Cardiac muscle cell (in vitro differentiated cells and primary cell): ENCODE measurements around the gene RNGTT. TPM values are rescaled to one million over a fixed set of nuclear protein-coding genes. Genes with fewer than 3 reads are reported as not detected.
"Not testable (repeated sequence)": the region's sequence is repeated elsewhere in the genome, so short reads cannot be mapped to it uniquely, and the experiment has no call there.

Experiments
- DNase-seq, 2 donors: peaks; one replicate each; pipeline versions ENCODE4 v3.0.0 to v3.0.0-alpha.2; 2010 to 2017; ENCODE audit warnings: low read depth in 1 of 2, low spot score in 1 of 2
- H3K27ac ChIP-seq: fragments of 200-600 bp; sonication (generic); 2 replicates; pipeline ENCODE4 v1.5.1; 2016
- H3K27me3 ChIP-seq: fragments of 200-600 bp; sonication (generic); 2 replicates; pipeline ENCODE4 v1.6.0; 2016; ENCODE audit warnings: control low read depth
- H3K36me3 ChIP-seq: fragments of 200-600 bp; sonication (generic); 2 replicates; pipeline ENCODE4 v1.5.1; 2016; ENCODE audit warnings: control low read depth
- H3K4me1 ChIP-seq: fragments of 200-600 bp; sonication (generic); 2 replicates; pipeline ENCODE4 v1.8.1; 2017; ENCODE audit warnings: low read depth, mild to moderate bottlenecking, mixed run types
- H3K4me3 ChIP-seq: fragments of 200-600 bp; sonication (generic); 2 replicates; pipeline ENCODE4 v1.5.1; 2016; ENCODE audit warnings: mild to moderate bottlenecking
- H3K9me3 ChIP-seq: fragments of 200-600 bp; sonication (generic); 2 replicates; pipeline ENCODE4 v1.5.1; 2017; ENCODE audit warnings: low read depth, mild to moderate bottlenecking, control low read depth
- CTCF ChIP-seq: IDR thresholded peaks from 2 replicates; pipeline ENCODE4 v1.5.1; 2012; ENCODE audit warnings: low read depth, mild to moderate bottlenecking, low read length
- polyA plus RNA-seq: library from polyadenylated mRNA; unstranded; fragments of >200 nt; fragmentation: Nextera tagmentation; extraction: Ambion mirVana; gene quantifications from 2 replicates; pipeline ENCODE4 v1.2.1, GENCODE V29; 2016
- total RNA-seq: library from RNA; depleted of rRNA; stranded (reverse); fragments of >200 nt; gene quantifications from 2 replicates; pipeline ENCODE4 v1.2.3, GENCODE V29; 2016

Gene RNGTT
- total and polyA plus RNA-seq, 2 experiments from 2014 or later = 10.9 to 12.5 TPM

DNA sequence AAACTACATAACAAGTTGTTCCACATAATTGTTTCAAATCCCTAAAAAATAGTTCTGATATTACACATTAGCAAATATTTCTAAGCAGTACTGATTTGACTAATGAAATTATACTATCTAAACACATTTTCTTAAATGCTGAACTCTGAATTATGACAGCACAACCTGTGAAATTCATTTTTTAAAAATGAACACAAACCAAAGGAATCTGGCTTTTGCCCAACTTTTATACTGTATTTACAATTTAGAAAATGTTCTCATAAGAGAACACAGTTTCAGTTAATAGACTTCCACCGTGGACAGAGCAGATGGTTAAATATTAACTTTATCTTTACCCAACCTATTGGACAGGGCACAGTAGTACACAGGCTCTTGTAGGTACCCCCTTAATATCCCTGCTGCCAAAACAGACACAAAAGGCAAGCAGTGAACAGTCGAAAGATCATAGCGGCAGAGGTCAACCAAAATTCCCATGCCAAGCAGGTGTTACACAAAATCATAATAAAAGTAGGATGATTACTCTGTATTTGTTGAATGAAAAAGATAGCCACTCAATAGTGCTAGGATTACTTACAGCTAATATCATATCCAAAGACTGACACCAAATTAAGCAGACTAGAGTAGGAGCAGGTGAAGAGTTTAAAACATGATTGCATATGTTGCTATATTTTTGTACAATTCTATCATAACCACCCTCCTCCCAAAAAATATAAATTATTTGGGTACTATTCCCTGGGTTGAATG, 122.5 kb downstream of the RNGTT start:
- no peak for DNase-seq
- H3K27me3 ChIP-seq = no peaks in the 10 kb centered on the region
- no peak overlapping the region for H3K27ac ChIP-seq
- TF ChIP-seq CTCF = no peak
- H3K4me1 ChIP-seq = no peaks in the 10 kb centered on the region
- H3K36me3 ChIP-seq = no peaks in the 10 kb centered on the region
- no peak overlapping the region for H3K4me3 ChIP-seq
- no peaks in the 10 kb centered on the region for H3K9me3 ChIP-seq

GRCh38 chr6:88840289-88840688, 123.1 kb downstream of the RNGTT start:
- no peak overlapping the region for H3K4me3 ChIP-seq
- no peaks in the 10 kb centered on the region for H3K27me3 ChIP-seq
- no peak for TF ChIP-seq CTCF
- no peaks in the 10 kb centered on the region for H3K9me3 ChIP-seq
- H3K4me1 ChIP-seq = no peaks in the 10 kb centered on the region
- no peak overlapping the region for H3K27ac ChIP-seq
- DNase-seq = no peak
- H3K36me3 ChIP-seq = no peaks in the 10 kb centered on the region

- H3K9me3 ChIP-seq = no peaks in the 10 kb centered on the region
- H3K36me3 ChIP-seq = no peaks in the 10 kb centered on the region
- H3K27ac ChIP-seq = no peak overlapping the region
- no peaks in the 10 kb centered on the region for H3K4me1 ChIP-seq
- H3K27me3 ChIP-seq = no peaks in the 10 kb centered on the region
- DNase-seq = no peak
- no peak for TF ChIP-seq CTCF
- no peak overlapping the region for H3K4me3 ChIP-seq
Observed at GRCh38 chr6:88839280-88839679, 124.1 kb downstream of the RNGTT start.

DNA sequence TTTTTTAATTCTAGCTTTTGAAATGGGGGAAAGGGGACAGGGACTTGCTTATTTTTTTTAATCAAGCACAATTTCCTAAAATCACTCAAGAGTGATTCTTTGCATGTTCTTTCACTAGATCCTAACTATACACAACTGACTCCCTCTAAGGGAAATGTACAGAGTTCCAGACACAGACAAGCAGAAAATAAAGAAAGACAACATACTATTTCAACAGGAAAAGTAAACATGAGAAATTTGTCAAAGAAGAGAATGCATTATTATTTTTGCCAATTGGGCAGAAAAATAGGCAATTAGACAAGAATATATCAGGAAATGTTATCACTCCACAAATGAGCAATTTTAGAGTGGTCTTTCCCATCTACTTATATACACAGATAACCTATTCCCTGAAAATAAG, 128.2 kb downstream of the RNGTT start:
- no peaks in the 10 kb centered on the region for H3K36me3 ChIP-seq
- no peaks in the 10 kb centered on the region for H3K9me3 ChIP-seq
- H3K27ac ChIP-seq = no peak overlapping the region
- no peak for DNase-seq
- H3K4me3 ChIP-seq = no peak overlapping the region
- H3K4me1 ChIP-seq = no peaks in the 10 kb centered on the region
- TF ChIP-seq CTCF = no peak
- H3K27me3 ChIP-seq = no peaks in the 10 kb centered on the region

GRCh38 chr6:88833071-88833470, 130.3 kb downstream of the RNGTT start:
- not testable (repeated sequence) for H3K9me3 ChIP-seq, H3K4me1 ChIP-seq, H3K27me3 ChIP-seq, H3K4me3 ChIP-seq, H3K36me3 ChIP-seq, DNase-seq, H3K27ac ChIP-seq

- not testable (repeated sequence) for H3K4me3 ChIP-seq, H3K36me3 ChIP-seq, H3K9me3 ChIP-seq, H3K4me1 ChIP-seq, DNase-seq, H3K27ac ChIP-seq, H3K27me3 ChIP-seq
Observed at GRCh38 chr6:88827599-88827998, 135.8 kb downstream of the RNGTT start.
